Liver (tissue), 3 donors: ENCODE data around the gene PAX7.

Experiments used
- FOXA1 ChIP-seq: IDR thresholded peaks from 2 replicates; pipeline ENCODE4 v1.6.1; 2016; ENCODE audit warnings: antibody characterized with exemption
- JUND ChIP-seq, 2 donors: IDR thresholded peaks; 2 replicates each; pipeline ENCODE4 v1.6.1; 2016; ENCODE audit warnings: antibody characterized with exemption in 2 of 2
- RAD21 ChIP-seq, 2 donors: IDR thresholded peaks; 2 replicates each; pipeline ENCODE4 v1.6.1; 2016; ENCODE audit warnings: antibody characterized with exemption in 2 of 2, mild to moderate bottlenecking in 2 of 2
- RXRA ChIP-seq, 2 donors: IDR thresholded peaks; 2 replicates each; pipeline ENCODE4 v1.6.1; 2017 to 2018; ENCODE audit warnings: antibody characterized with exemption in 2 of 2, mild to moderate bottlenecking in 1 of 2
- SP1 ChIP-seq: IDR thresholded peaks from 2 replicates; pipeline ENCODE4 v1.6.1; 2018; ENCODE audit warnings: antibody characterized with exemption, mild to moderate bottlenecking
- TAF1 ChIP-seq: conservative IDR thresholded peaks from 2 replicates; pipeline ENCODE4 v1.6.1; 2016; ENCODE audit warnings: antibody characterized with exemption, mild to moderate bottlenecking
- YY1 ChIP-seq: IDR thresholded peaks from 2 replicates; pipeline ENCODE4 v1.6.1; 2016; ENCODE audit warnings: antibody characterized with exemption, mild to moderate bottlenecking
- TF ChIP-seq, protein P1 (sequence below): fragments of 150-350 bp; IDR thresholded peaks from 2 replicates; pipeline ENCODE4 v1.5.1; 2017; ENCODE audit warnings: improper control_type of control experiment, low read depth, low read length; ENCODE audit not compliant: missing input control
- TF ChIP-seq, protein P2 (sequence below): IDR thresholded peaks from 2 replicates; pipeline ENCODE4 v1.6.1; 2016; ENCODE audit warnings: antibody characterized with exemption
- TF ChIP-seq, protein P3 (sequence below): IDR thresholded peaks from 2 replicates; pipeline ENCODE4 v1.6.1; 2016; ENCODE audit warnings: antibody characterized with exemption, mild to moderate bottlenecking
- donor health status: healthy.
- donor health status: healthy.

DNA sequence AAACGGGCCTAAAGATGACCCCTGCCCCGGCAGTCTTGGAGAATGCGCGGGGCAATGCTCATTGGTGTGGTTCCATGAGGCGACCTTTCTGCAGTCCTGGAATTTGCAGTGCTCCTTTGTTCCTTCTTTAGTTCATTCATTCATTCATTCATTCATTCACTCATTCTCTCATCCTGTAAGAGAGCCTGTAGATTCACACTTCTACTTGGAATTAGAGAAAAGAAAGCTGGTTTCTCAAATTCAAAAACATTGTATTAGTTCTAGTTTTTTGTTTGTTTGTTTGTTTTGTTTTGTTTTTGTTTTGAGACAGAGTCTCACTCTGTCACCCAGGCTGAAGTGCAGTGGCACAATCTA is 31.6 kb downstream of the PAX7 start:
- TF ChIP-seq FOXA1 (no peak), JUND (IDR thresholded peaks at IDR 0.05) (no peak), RAD21 (IDR thresholded peaks at IDR 0.05) (no peak), YY1 (no peak), TAF1 (no peak), RXRA (IDR thresholded peaks at IDR 0.05) (no peak), SP1 (no peak)
- TF ChIP-seq, protein P1, sequence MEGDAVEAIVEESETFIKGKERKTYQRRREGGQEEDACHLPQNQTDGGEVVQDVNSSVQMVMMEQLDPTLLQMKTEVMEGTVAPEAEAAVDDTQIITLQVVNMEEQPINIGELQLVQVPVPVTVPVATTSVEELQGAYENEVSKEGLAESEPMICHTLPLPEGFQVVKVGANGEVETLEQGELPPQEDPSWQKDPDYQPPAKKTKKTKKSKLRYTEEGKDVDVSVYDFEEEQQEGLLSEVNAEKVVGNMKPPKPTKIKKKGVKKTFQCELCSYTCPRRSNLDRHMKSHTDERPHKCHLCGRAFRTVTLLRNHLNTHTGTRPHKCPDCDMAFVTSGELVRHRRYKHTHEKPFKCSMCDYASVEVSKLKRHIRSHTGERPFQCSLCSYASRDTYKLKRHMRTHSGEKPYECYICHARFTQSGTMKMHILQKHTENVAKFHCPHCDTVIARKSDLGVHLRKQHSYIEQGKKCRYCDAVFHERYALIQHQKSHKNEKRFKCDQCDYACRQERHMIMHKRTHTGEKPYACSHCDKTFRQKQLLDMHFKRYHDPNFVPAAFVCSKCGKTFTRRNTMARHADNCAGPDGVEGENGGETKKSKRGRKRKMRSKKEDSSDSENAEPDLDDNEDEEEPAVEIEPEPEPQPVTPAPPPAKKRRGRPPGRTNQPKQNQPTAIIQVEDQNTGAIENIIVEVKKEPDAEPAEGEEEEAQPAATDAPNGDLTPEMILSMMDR, result no peak
- TF ChIP-seq, protein P2, sequence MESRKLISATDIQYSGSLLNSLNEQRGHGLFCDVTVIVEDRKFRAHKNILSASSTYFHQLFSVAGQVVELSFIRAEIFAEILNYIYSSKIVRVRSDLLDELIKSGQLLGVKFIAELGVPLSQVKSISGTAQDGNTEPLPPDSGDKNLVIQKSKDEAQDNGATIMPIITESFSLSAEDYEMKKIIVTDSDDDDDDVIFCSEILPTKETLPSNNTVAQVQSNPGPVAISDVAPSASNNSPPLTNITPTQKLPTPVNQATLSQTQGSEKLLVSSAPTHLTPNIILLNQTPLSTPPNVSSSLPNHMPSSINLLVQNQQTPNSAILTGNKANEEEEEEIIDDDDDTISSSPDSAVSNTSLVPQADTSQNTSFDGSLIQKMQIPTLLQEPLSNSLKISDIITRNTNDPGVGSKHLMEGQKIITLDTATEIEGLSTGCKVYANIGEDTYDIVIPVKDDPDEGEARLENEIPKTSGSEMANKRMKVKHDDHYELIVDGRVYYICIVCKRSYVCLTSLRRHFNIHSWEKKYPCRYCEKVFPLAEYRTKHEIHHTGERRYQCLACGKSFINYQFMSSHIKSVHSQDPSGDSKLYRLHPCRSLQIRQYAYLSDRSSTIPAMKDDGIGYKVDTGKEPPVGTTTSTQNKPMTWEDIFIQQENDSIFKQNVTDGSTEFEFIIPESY, result no peak
- TF ChIP-seq, protein P3, sequence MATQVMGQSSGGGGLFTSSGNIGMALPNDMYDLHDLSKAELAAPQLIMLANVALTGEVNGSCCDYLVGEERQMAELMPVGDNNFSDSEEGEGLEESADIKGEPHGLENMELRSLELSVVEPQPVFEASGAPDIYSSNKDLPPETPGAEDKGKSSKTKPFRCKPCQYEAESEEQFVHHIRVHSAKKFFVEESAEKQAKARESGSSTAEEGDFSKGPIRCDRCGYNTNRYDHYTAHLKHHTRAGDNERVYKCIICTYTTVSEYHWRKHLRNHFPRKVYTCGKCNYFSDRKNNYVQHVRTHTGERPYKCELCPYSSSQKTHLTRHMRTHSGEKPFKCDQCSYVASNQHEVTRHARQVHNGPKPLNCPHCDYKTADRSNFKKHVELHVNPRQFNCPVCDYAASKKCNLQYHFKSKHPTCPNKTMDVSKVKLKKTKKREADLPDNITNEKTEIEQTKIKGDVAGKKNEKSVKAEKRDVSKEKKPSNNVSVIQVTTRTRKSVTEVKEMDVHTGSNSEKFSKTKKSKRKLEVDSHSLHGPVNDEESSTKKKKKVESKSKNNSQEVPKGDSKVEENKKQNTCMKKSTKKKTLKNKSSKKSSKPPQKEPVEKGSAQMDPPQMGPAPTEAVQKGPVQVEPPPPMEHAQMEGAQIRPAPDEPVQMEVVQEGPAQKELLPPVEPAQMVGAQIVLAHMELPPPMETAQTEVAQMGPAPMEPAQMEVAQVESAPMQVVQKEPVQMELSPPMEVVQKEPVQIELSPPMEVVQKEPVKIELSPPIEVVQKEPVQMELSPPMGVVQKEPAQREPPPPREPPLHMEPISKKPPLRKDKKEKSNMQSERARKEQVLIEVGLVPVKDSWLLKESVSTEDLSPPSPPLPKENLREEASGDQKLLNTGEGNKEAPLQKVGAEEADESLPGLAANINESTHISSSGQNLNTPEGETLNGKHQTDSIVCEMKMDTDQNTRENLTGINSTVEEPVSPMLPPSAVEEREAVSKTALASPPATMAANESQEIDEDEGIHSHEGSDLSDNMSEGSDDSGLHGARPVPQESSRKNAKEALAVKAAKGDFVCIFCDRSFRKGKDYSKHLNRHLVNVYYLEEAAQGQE, result no peak
